ENCODE results near the gene ARID3C. TPM values are rescaled to one million over a fixed set of nuclear protein-coding genes. Genes with fewer than 3 reads are reported as not detected.

ARID3C gene
- total RNA-seq, 2 donors from 2014 or later, result not detected

- no peak overlapping the region for H3K4me3 ChIP-seq
Observed at GRCh38 chr9:34575241-34575640, 53.6 kb downstream of the ARID3C start.

GRCh38 chr9:34574571-34574970 is 54.3 kb downstream of the ARID3C start:
- DNase-seq, result no peak
- intact Hi-C loops (cut with DNase I), result no loop called here
- Histone ChIP-seq H3K4me3 (no peak overlapping the region), H3K36me3 (replicated peaks in 1 of 2; ENCODE audit: insufficient read depth in 1 of 2, low read depth in 2 of 2) (no peaks in the 10 kb centered on the region), H3K27me3 (peaks cover 0 to 20% of the 10 kb centered on the region in 2 donors), H3K9me3 (no peaks in the 10 kb centered on the region), H3K4me1 (peaks cover 12% of the 10 kb centered on the region), H3K27ac (no peak overlapping the region)
- ATAC-seq, result no peak
- WGBS, 2 donors, result 87 to 90% methylated on average over 6 to 12 of the region's 12 CpGs
- TF ChIP-seq CTCF (IDR thresholded peaks at IDR 0.05) (no peak), POLR2A (IDR thresholded peaks at IDR 0.05) (no peak)

More at GRCh38 chr9:34575241-34575640, 53.6 kb downstream of the ARID3C start:
- DNase-seq, result no peak
- Histone ChIP-seq H3K27ac (no peak overlapping the region), H3K36me3 (replicated peaks in 1 of 2; ENCODE audit: insufficient read depth in 1 of 2, low read depth in 2 of 2) (no peaks in the 10 kb centered on the region), H3K4me1 (peaks cover 12% of the 10 kb centered on the region), H3K27me3 (peaks cover 0 to 20% of the 10 kb centered on the region in 2 donors), H3K9me3 (no peaks in the 10 kb centered on the region)
- no peak for ATAC-seq
- intact Hi-C loops (cut with DNase I), result no loop called here
- TF ChIP-seq CTCF (IDR thresholded peaks at IDR 0.05), result no peak
- TF ChIP-seq POLR2A (IDR thresholded peaks at IDR 0.05), result no peak
- 51 to 53% methylated on average over 8 of the region's 8 CpGs for WGBS, 2 donors

GRCh38 chr9:34573599-34574325 is 55.1 kb downstream of the ARID3C start:
- DNase-seq (no peak), ATAC-seq (no peak)
- intact Hi-C loops (cut with DNase I), result no loop called here
- Histone ChIP-seq H3K27me3 (peaks cover 0 to 18% of the 10 kb centered on the region in 2 donors), H3K4me3 (no peak overlapping the region), H3K4me1 (peaks cover 10% of the 10 kb centered on the region), H3K27ac (no peak overlapping the region), H3K36me3 (replicated peaks in 1 of 2; ENCODE audit: insufficient read depth in 1 of 2, low read depth in 2 of 2) (no peaks in the 10 kb centered on the region), H3K9me3 (no peaks in the 10 kb centered on the region)
- WGBS, 2 donors, result 85 to 86% methylated on average over 11 to 12 of the region's 17 CpGs
- no peak for TF ChIP-seq POLR2A (IDR thresholded peaks at IDR 0.05)

GRCh38 chr9:34572628-34573027 is 56.2 kb downstream of the ARID3C start:
- no peak overlapping the region for H3K4me3 ChIP-seq
- H3K36me3 ChIP-seq (replicated peaks in 1 of 2; ENCODE audit: insufficient read depth in 1 of 2, low read depth in 2 of 2), result no peaks in the 10 kb centered on the region
- intact Hi-C loops (cut with DNase I), result no loop called here
- DNase-seq (no peak), ATAC-seq (no peak)
- TF ChIP-seq POLR2A (IDR thresholded peaks at IDR 0.05) (no peak), CTCF (IDR thresholded peaks at IDR 0.05) (no peak)
- WGBS, 2 donors, result 62 to 66% methylated on average over 5 to 6 of the region's 6 CpGs
- H3K9me3 ChIP-seq, result no peaks in the 10 kb centered on the region
- no peaks in the 10 kb centered on the region for H3K4me1 ChIP-seq
- no peak overlapping the region for H3K27ac ChIP-seq
- H3K27me3 ChIP-seq, result peaks cover 0 to 7% of the 10 kb centered on the region in 2 donors

- Histone ChIP-seq H3K9me3 (no peaks in the 10 kb centered on the region), H3K36me3 (replicated peaks in 1 of 2; ENCODE audit: insufficient read depth in 1 of 2, low read depth in 2 of 2) (no peaks in the 10 kb centered on the region), H3K4me1 (no peaks in the 10 kb centered on the region), H3K27me3 (peaks cover 0 to 2% of the 10 kb centered on the region in 2 donors), H3K27ac (no peak overlapping the region), H3K4me3 (no peak overlapping the region)
- ATAC-seq (no peak), DNase-seq (no peak)
- intact Hi-C loops (cut with DNase I), result no loop called here
- no peak for TF ChIP-seq POLR2A (IDR thresholded peaks at IDR 0.05)
- TF ChIP-seq CTCF (IDR thresholded peaks at IDR 0.05), result no peak
Observed at GRCh38 chr9:34572092-34572491, 56.8 kb downstream of the ARID3C start.

Data from body of pancreas (tissue), 4 donors.